GM03348 (cell line): Measurements from ENCODE around the gene SIPA1L2.

Source experiments
- DNase-seq: peaks from one replicate; pipeline ENCODE4 v3.0.0; 2012; ENCODE audit warnings: low spot score

SIPA1L2 gene

GRCh38 chr1:232643251-232643650, 13.3 kb upstream of the SIPA1L2 start:
- no peak for DNase-seq

GRCh38 chr1:232641507-232641906, 11.6 kb upstream of the SIPA1L2 start:
- no peak for DNase-seq

GRCh38 chr1:232636799-232637198, 6.9 kb upstream of the SIPA1L2 start:
- no peak for DNase-seq

GRCh38 chr1:232635778-232636356, 5.9 kb upstream of the SIPA1L2 start:
- DNase-seq: peak; percentile 65

GRCh38 chr1:232635279-232635678, 5.3 kb upstream of the SIPA1L2 start:
- no peak for DNase-seq

GRCh38 chr1:232634096-232634495, 4.2 kb upstream of the SIPA1L2 start:
- DNase-seq: no peak

- no peak for DNase-seq
Measured at GRCh38 chr1:232630894-232631195, 912 bp upstream of the SIPA1L2 start.

GRCh38 chr1:232629250-232630046, 485 bp downstream of the SIPA1L2 start:
- DNase-seq: peak; percentile 16

- peak; percentile 16 for DNase-seq
Measured at GRCh38 chr1:232628335-232629249, 1.3 kb downstream of the SIPA1L2 start.

GRCh38 chr1:232627645-232628334, 2.1 kb downstream of the SIPA1L2 start:
- no peak for DNase-seq

GRCh38 chr1:232627171-232627570, 2.8 kb downstream of the SIPA1L2 start:
- no peak for DNase-seq

- DNase-seq: no peak
Measured at GRCh38 chr1:232626452-232626851, 3.5 kb downstream of the SIPA1L2 start.

GRCh38 chr1:232625319-232625868, 4.5 kb downstream of the SIPA1L2 start:
- DNase-seq: no peak

GRCh38 chr1:232624546-232625281, 5.2 kb downstream of the SIPA1L2 start:
- no peak for DNase-seq

GRCh38 chr1:232622981-232623380, 7.0 kb downstream of the SIPA1L2 start:
- no peak for DNase-seq

GRCh38 chr1:232622378-232622777, 7.6 kb downstream of the SIPA1L2 start:
- DNase-seq: no peak

- DNase-seq: no peak
Measured at GRCh38 chr1:232621050-232621449, 8.9 kb downstream of the SIPA1L2 start.

- no peak for DNase-seq
Measured at GRCh38 chr1:232620356-232620969, 9.5 kb downstream of the SIPA1L2 start.

- no peak for DNase-seq
Measured at GRCh38 chr1:232617237-232617636, 12.7 kb downstream of the SIPA1L2 start.

- no peak for DNase-seq
Measured at GRCh38 chr1:232615306-232615800, 14.6 kb downstream of the SIPA1L2 start.

GRCh38 chr1:232614811-232615210, 15.1 kb downstream of the SIPA1L2 start:
- DNase-seq: no peak
